GM10266 (cell line): Measurements from ENCODE around the gene TMEM150B.

ENCODE experiments used
- DNase-seq: peaks from one replicate; pipeline ENCODE4 v3.0.0; 2012; ENCODE audit errors: extremely low spot score
- CTCF ChIP-seq: IDR thresholded peaks from 2 replicates; pipeline ENCODE4 v1.5.1; 2012; ENCODE audit warnings: mild to moderate bottlenecking, low read depth; ENCODE audit not compliant: control insufficient read depth, insufficient read depth; ENCODE audit errors: missing control alignments

TMEM150B gene

GRCh38 chr19:55287361-55288079 is 37.6 kb downstream of the TMEM150B start:
- DNase-seq, result no peak
- no peak for TF ChIP-seq CTCF

GRCh38 chr19:55285229-55285890 is 39.8 kb downstream of the TMEM150B start:
- DNase-seq, result no peak
- no peak for TF ChIP-seq CTCF

GRCh38 chr19:55284405-55285058 is 40.6 kb downstream of the TMEM150B start:
- TF ChIP-seq CTCF, result no peak
- no peak for DNase-seq

- TF ChIP-seq CTCF, result no peak
- DNase-seq, result no peak
Observed at GRCh38 chr19:55283548-55284377, 41.4 kb downstream of the TMEM150B start, which contains the start of gene BRSK1. TSS of gene BRSK1 (plus strand) at chr19:55283997. CDS start at chr19:55284443, 446 bp downstream.

GRCh38 chr19:55279770-55280643 is 45.1 kb downstream of the TMEM150B start, which contains the start of gene HSPBP1:
TSS of gene HSPBP1 (minus strand) at chr19:55280110. CDS start at chr19:55279608, 502 bp downstream.
- DNase-seq, result peak; percentile 91
- no peak for TF ChIP-seq CTCF

- TF ChIP-seq CTCF, result no peak
- no peak for DNase-seq
Observed at GRCh38 chr19:55279340-55279739, 45.8 kb downstream of the TMEM150B start.
